GM18909 (cell line): Measurements from ENCODE around the gene YIF1B.
"Not testable (repeated sequence)": the region's sequence is repeated elsewhere in the genome, so short reads cannot be mapped to it uniquely, and the experiment has no call there.

Source experiments
- ATAC-seq: cut with Tn5 transposase; IDR thresholded peaks from one replicate; pipeline ENCODE4 v1.9.1; 2021; ENCODE audit warnings: mild to moderate bottlenecking; ENCODE audit not compliant: unreplicated experiment, poor library complexity

Gene YIF1B

GRCh38 chr19:38278751-38279150 is 37.0 kb downstream of the YIF1B start:
- ATAC-seq, result no peak

GRCh38 chr19:38277969-38278680 is 37.6 kb downstream of the YIF1B start:
- no peak for ATAC-seq

- ATAC-seq, result no peak
Observed at GRCh38 chr19:38277549-38277948, 38.2 kb downstream of the YIF1B start.

GRCh38 chr19:38276942-38277517 is 38.7 kb downstream of the YIF1B start:
- ATAC-seq, result no peak

GRCh38 chr19:38274739-38275138 is 41.0 kb downstream of the YIF1B start:
- no peak for ATAC-seq

GRCh38 chr19:38273499-38273898 is 42.2 kb downstream of the YIF1B start:
- ATAC-seq, result no peak

GRCh38 chr19:38270587-38271167 is 45.1 kb downstream of the YIF1B start:
- ATAC-seq, result no peak

- ATAC-seq, result no peak
Observed at GRCh38 chr19:38268539-38268938, 47.2 kb downstream of the YIF1B start.

- no peak for ATAC-seq
Observed at GRCh38 chr19:38267761-38268483, 47.8 kb downstream of the YIF1B start.

GRCh38 chr19:38266981-38267597 is 48.7 kb downstream of the YIF1B start:
- no peak for ATAC-seq

GRCh38 chr19:38265921-38266429 is 49.8 kb downstream of the YIF1B start:
- ATAC-seq, result no peak

GRCh38 chr19:38265213-38265861 is 50.4 kb downstream of the YIF1B start:
- no peak for ATAC-seq

GRCh38 chr19:38264486-38265212 is 51.1 kb downstream of the YIF1B start, which contains the start of gene SPINT2:
SPINT2 (plus strand) TSS chr19:38264573; CDS start chr19:38264893, 320 bp downstream.
- peak; percentile 38 for ATAC-seq

- ATAC-seq, result peak; percentile 65
Observed at GRCh38 chr19:38263689-38264485, 51.9 kb downstream of the YIF1B start.

GRCh38 chr19:38262585-38263268 is 53.0 kb downstream of the YIF1B start:
- no peak for ATAC-seq

- not testable (repeated sequence) for ATAC-seq
Observed at GRCh38 chr19:38261942-38262341, 53.8 kb downstream of the YIF1B start.

- ATAC-seq, result no peak
Observed at GRCh38 chr19:38255383-38256014, 60.2 kb downstream of the YIF1B start.
